Measurements from ENCODE around the gene TENM4.

The TENM4 gene

GRCh38 chr11:79472819-79473529 is 32.1 kb upstream of the TENM4 start:
- Histone ChIP-seq H3K9me3 (ENCODE audit: control insufficient read depth, insufficient read depth, low read depth, low read length) (no peaks in the 10 kb centered on the region), H3K4me3 (ENCODE audit: low read depth, low read length) (no peak overlapping the region), H3K36me3 (ENCODE audit: control insufficient read depth in 2 of 2, insufficient read depth in 1 of 2, low read length in 2 of 2) (no peaks in the 10 kb centered on the region), H3K27ac (ENCODE audit: extremely low read depth, low read depth, low read length) (no peak overlapping the region), H3K4me1 (ENCODE audit: control insufficient read depth, insufficient read depth, low read length) (no peaks in the 10 kb centered on the region)
- TF ChIP-seq EGR2 (tag by site-specific recombination; IDR thresholded peaks at IDR 0.05; ENCODE audit: low read depth) (no peak), AEBP2 (tag by site-specific recombination; IDR thresholded peaks at IDR 0.05; ENCODE audit: borderline replicate concordance) (no peak), HIC1 (tag by site-specific recombination; IDR thresholded peaks at IDR 0.05) (no peak), ZNF624 (tag by site-specific recombination; IDR thresholded peaks at IDR 0.05) (no peak), ZNF26 (tag by site-specific recombination; IDR thresholded peaks at IDR 0.05) (no peak)
- POLR2A ChIA-PET: no interaction called here
- CTCF ChIA-PET: interaction anchor here (0.7 kb wide), 1 partner anchor 97 kb away, joined by 3 read pairs; no protein-coding TSS in a partner anchor

GRCh38 chr11:79471071-79471844 is 30.4 kb upstream of the TENM4 start:
- H3K4me1 ChIP-seq (ENCODE audit: control insufficient read depth, insufficient read depth, low read length): no peaks in the 10 kb centered on the region
- POLR2A ChIA-PET: interaction anchor here (0.5 kb wide), 1 partner anchor 21 kb away, joined by 3 read pairs; no protein-coding TSS in a partner anchor
- no peaks in the 10 kb centered on the region for H3K36me3 ChIP-seq (ENCODE audit: control insufficient read depth in 2 of 2, insufficient read depth in 1 of 2, low read length in 2 of 2)
- H3K9me3 ChIP-seq (ENCODE audit: control insufficient read depth, insufficient read depth, low read depth, low read length): no peaks in the 10 kb centered on the region
- H3K4me3 ChIP-seq (ENCODE audit: low read depth, low read length): no peak overlapping the region
- H3K27ac ChIP-seq (ENCODE audit: extremely low read depth, low read depth, low read length): no peak overlapping the region
- CTCF ChIA-PET: interaction anchor here (0.6 kb wide), 1 partner anchor 1693 kb away, joined by 4 read pairs; no protein-coding TSS in a partner anchor
- no peak for TF ChIP-seq ZBTB49 (tag by site-specific recombination; IDR thresholded peaks at IDR 0.05; ENCODE audit: low read depth)
- TF ChIP-seq ZNF202 (tag by site-specific recombination; IDR thresholded peaks at IDR 0.05; ENCODE audit: borderline replicate concordance): no peak
- TF ChIP-seq ZNF701 (tag by site-specific recombination; IDR thresholded peaks at IDR 0.05): no peak
- no peak for TF ChIP-seq ZNF776 (tag by site-specific recombination; IDR thresholded peaks at IDR 0.05; ENCODE audit: borderline replicate concordance)
- TF ChIP-seq KLF16 (tag by site-specific recombination; IDR thresholded peaks at IDR 0.05): no peak

- ChIA-PET CTCF (no interaction called here), POLR2A (no interaction called here)
- Histone ChIP-seq H3K36me3 (ENCODE audit: control insufficient read depth in 2 of 2, insufficient read depth in 1 of 2, low read length in 2 of 2) (no peaks in the 10 kb centered on the region), H3K4me1 (ENCODE audit: control insufficient read depth, insufficient read depth, low read length) (no peaks in the 10 kb centered on the region), H3K27ac (ENCODE audit: extremely low read depth, low read depth, low read length) (no peak overlapping the region), H3K4me3 (ENCODE audit: low read depth, low read length) (no peak overlapping the region), H3K9me3 (ENCODE audit: control insufficient read depth, insufficient read depth, low read depth, low read length) (no peaks in the 10 kb centered on the region)
- no peak for TF ChIP-seq ZNF521 (tag by site-specific recombination; IDR thresholded peaks at IDR 0.05)
- TF ChIP-seq ZNF398 (tag by site-specific recombination; IDR thresholded peaks at IDR 0.05): no peak
- TF ChIP-seq ZNF645 (tag by site-specific recombination; IDR thresholded peaks at IDR 0.05): no peak
- no peak for TF ChIP-seq MZF1 (tag by site-specific recombination; IDR thresholded peaks at IDR 0.05; ENCODE audit: borderline replicate concordance)
- TF ChIP-seq ZNF16 (tag by site-specific recombination; IDR thresholded peaks at IDR 0.05; ENCODE audit: low read depth): no peak
- TF ChIP-seq ZNF510 (tag by site-specific recombination; IDR thresholded peaks at IDR 0.05; ENCODE audit: insufficient replicate concordance): no peak
- no peak for TF ChIP-seq TCF7L2 (IDR thresholded peaks at IDR 0.05; ENCODE audit: borderline replicate concordance, low read depth, low read length)
- no peak for TF ChIP-seq ZNF133 (tag by site-specific recombination; IDR thresholded peaks at IDR 0.05)
Measured at GRCh38 chr11:79470161-79470560, 29.3 kb upstream of the TENM4 start.
